Measurements from ENCODE around the gene NADSYN1. TPM values are rescaled to one million over a fixed set of nuclear protein-coding genes. Genes with fewer than 3 reads are reported as not detected.

Gene NADSYN1
- total RNA-seq, 1 experiment from 2014 or later, result 35.5 TPM

GRCh38 chr11:71428861-71429435 is 24.1 kb upstream of the NADSYN1 start:
- Histone ChIP-seq H3K4me1 (ENCODE audit: insufficient read depth, low read length, poor library complexity, severe bottlenecking) (no peaks in the 10 kb centered on the region), H3K36me3 (ENCODE audit: insufficient read depth, low read length, poor library complexity, severe bottlenecking) (peaks cover 5% of the 10 kb centered on the region), H3K4me3 (ENCODE audit: low read depth, low read length, poor library complexity, severe bottlenecking) (no peak overlapping the region), H3K27ac (ENCODE audit: low read depth, low read length, poor library complexity, severe bottlenecking) (no peak overlapping the region), H3K9me3 (ENCODE audit: low read depth, low read length, poor library complexity, severe bottlenecking) (no peaks in the 10 kb centered on the region), H3K27me3 (replicated peaks; ENCODE audit: insufficient read depth, low read depth, low read length, poor library complexity) (no peaks in the 10 kb centered on the region)
- CTCF ChIA-PET, result no interaction called here
- no TSS peak for BruUV-seq (replicated peaks)
- intact Hi-C loops (cut with micrococcal nuclease; ENCODE audit: unreplicated experiment), result no loop called here
- DNase-seq (ENCODE audit: low spot score), result no peak
- POLR2A ChIA-PET (ENCODE audit: low non-redundant PET), result no interaction called here
- TF ChIP-seq EZH2 (IDR thresholded peaks at IDR 0.05; ENCODE audit: borderline replicate concordance, low read depth, low read length, poor library complexity, severe bottlenecking), result no peak
- TF ChIP-seq, protein P1, sequence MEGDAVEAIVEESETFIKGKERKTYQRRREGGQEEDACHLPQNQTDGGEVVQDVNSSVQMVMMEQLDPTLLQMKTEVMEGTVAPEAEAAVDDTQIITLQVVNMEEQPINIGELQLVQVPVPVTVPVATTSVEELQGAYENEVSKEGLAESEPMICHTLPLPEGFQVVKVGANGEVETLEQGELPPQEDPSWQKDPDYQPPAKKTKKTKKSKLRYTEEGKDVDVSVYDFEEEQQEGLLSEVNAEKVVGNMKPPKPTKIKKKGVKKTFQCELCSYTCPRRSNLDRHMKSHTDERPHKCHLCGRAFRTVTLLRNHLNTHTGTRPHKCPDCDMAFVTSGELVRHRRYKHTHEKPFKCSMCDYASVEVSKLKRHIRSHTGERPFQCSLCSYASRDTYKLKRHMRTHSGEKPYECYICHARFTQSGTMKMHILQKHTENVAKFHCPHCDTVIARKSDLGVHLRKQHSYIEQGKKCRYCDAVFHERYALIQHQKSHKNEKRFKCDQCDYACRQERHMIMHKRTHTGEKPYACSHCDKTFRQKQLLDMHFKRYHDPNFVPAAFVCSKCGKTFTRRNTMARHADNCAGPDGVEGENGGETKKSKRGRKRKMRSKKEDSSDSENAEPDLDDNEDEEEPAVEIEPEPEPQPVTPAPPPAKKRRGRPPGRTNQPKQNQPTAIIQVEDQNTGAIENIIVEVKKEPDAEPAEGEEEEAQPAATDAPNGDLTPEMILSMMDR (conservative IDR thresholded peaks at IDR 0.05; ENCODE audit: low read depth, low read length), result no peak

DNA sequence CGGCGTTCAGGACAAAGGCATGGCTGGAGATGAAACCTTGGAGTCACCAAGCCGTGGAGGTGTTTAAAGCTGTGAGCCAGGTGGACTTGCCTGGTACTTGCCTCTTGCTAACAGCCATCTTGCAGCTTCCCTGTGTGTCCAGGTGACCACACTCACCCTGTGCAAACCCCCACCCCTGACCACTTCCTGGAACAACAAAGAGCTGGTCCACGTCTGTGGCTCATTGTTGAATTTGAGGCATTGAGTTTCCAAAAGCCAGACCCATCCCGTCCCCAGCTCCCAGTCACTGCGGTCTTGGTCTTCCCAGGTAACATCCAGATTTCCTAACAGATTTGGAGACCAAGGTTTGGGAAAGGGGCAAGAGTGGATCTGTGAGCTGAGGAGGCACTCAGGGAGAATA is 23.3 kb upstream of the NADSYN1 start:
- H3K27ac ChIP-seq (ENCODE audit: low read depth, low read length, poor library complexity, severe bottlenecking), result no peak overlapping the region
- TF ChIP-seq, protein P1 (conservative IDR thresholded peaks at IDR 0.05; ENCODE audit: low read depth, low read length), result no peak
- no peak for TF ChIP-seq EZH2 (IDR thresholded peaks at IDR 0.05; ENCODE audit: borderline replicate concordance, low read depth, low read length, poor library complexity, severe bottlenecking)
- intact Hi-C loops (cut with micrococcal nuclease; ENCODE audit: unreplicated experiment), result no loop called here
- H3K9me3 ChIP-seq (ENCODE audit: low read depth, low read length, poor library complexity, severe bottlenecking), result no peaks in the 10 kb centered on the region
- no peak overlapping the region for H3K4me3 ChIP-seq (ENCODE audit: low read depth, low read length, poor library complexity, severe bottlenecking)
- peaks cover 12% of the 10 kb centered on the region for H3K36me3 ChIP-seq (ENCODE audit: insufficient read depth, low read length, poor library complexity, severe bottlenecking)
- POLR2A ChIA-PET (ENCODE audit: low non-redundant PET), result interaction anchor here (0.7 kb wide), 1 partner anchor 23 kb away, joined by 4 read pairs; the partner anchor contains the start of gene NADSYN1
- no peaks in the 10 kb centered on the region for H3K4me1 ChIP-seq (ENCODE audit: insufficient read depth, low read length, poor library complexity, severe bottlenecking)
- no TSS peak for BruUV-seq (replicated peaks)
- no peak for DNase-seq (ENCODE audit: low spot score)
- CTCF ChIA-PET, result no interaction called here
- H3K27me3 ChIP-seq (replicated peaks; ENCODE audit: insufficient read depth, low read depth, low read length, poor library complexity), result no peaks in the 10 kb centered on the region

- Histone ChIP-seq H3K4me1 (ENCODE audit: insufficient read depth, low read length, poor library complexity, severe bottlenecking) (no peaks in the 10 kb centered on the region), H3K36me3 (ENCODE audit: insufficient read depth, low read length, poor library complexity, severe bottlenecking) (peaks cover 17% of the 10 kb centered on the region), H3K9me3 (ENCODE audit: low read depth, low read length, poor library complexity, severe bottlenecking) (no peaks in the 10 kb centered on the region), H3K27ac (ENCODE audit: low read depth, low read length, poor library complexity, severe bottlenecking) (no peak overlapping the region), H3K4me3 (ENCODE audit: low read depth, low read length, poor library complexity, severe bottlenecking) (no peak overlapping the region), H3K27me3 (replicated peaks; ENCODE audit: insufficient read depth, low read depth, low read length, poor library complexity) (no peaks in the 10 kb centered on the region)
- ChIA-PET CTCF (no interaction called here), POLR2A (ENCODE audit: low non-redundant PET) (interaction anchor here (0.7 kb wide), 1 partner anchor 23 kb away, joined by 4 read pairs; the partner anchor contains the start of gene NADSYN1)
- DNase-seq (ENCODE audit: low spot score), result no peak
- intact Hi-C loops (cut with micrococcal nuclease; ENCODE audit: unreplicated experiment), result no loop called here
- TF ChIP-seq, protein P1 (conservative IDR thresholded peaks at IDR 0.05; ENCODE audit: low read depth, low read length), result no peak
- TF ChIP-seq EZH2 (IDR thresholded peaks at IDR 0.05; ENCODE audit: borderline replicate concordance, low read depth, low read length, poor library complexity, severe bottlenecking), result no peak
- no TSS peak for BruUV-seq (replicated peaks)
Observed at GRCh38 chr11:71430166-71430565, 22.8 kb upstream of the NADSYN1 start.
